Prostate gland (tissue), 2 donors: ENCODE data around the gene VAMP2. TPM values are rescaled to one million over a fixed set of nuclear protein-coding genes. Genes with fewer than 3 reads are reported as not detected.

Source experiments
- DNase-seq: peaks from one replicate; pipeline ENCODE4 v3.0.0-alpha.2; 2019; ENCODE audit warnings: low spot score
- H3K27ac ChIP-seq, 2 donors: fragments of 200-600 bp; sonication (generic); 2 replicates each; pipeline ENCODE4 v1.5.1; 2017 to 2019
- H3K27me3 ChIP-seq: fragments of 200-600 bp; sonication (generic); replicated peaks from 2 replicates; pipeline ENCODE4 v1.5.1; 2019; ENCODE audit not compliant: insufficient read depth
- H3K36me3 ChIP-seq, 2 donors: fragments of 200-600 bp; sonication (generic); 1 replicate in 1 of 2; 2 replicates in 1 of 2; pipeline versions ENCODE4 v1.5.1 to v1.8.1; 2017 to 2019
- H3K4me1 ChIP-seq: fragments of 200-600 bp; sonication (generic); replicated peaks from 2 replicates; pipeline ENCODE4 v1.5.1; 2019
- H3K4me3 ChIP-seq, 2 donors: fragments of 200-600 bp; sonication (generic); 2 replicates each; pipeline ENCODE4 v1.5.1; 2017 to 2019
- H3K9me3 ChIP-seq: fragments of 200-600 bp; sonication (generic); 2 replicates; pipeline ENCODE4 v1.5.1; 2017
- POLR2A ChIP-seq: fragments of 450-650 bp; IDR thresholded peaks from one replicate; pipeline ENCODE4 v1.6.1; 2016; ENCODE audit warnings: antibody characterized with exemption, mild to moderate bottlenecking
- POLR2AphosphoS5 ChIP-seq: sonication (generic); formaldehyde crosslinking; IDR thresholded peaks from one replicate; pipeline ENCODE4 v1.6.1; 2017; ENCODE audit warnings: antibody characterized with exemption
- WGBS: methylation state at CpG from one replicate; pipeline ENCODE4 v1.1.5; 2018; 5-methylcytosine and 5-hydroxymethylcytosine counted together
- intact Hi-C: fragments of 100-400 bp; cut with DNase I; formaldehyde crosslinking; loops from one replicate; pipeline ENCODE4 v1.14.2; 2022
- total RNA-seq, 2 donors: library from RNA; depleted of rRNA; stranded (reverse); fragments of >200 nt; gene quantifications; one replicate each; pipeline ENCODE4 v1.1.0, GENCODE V29; 2016
- TF ChIP-seq, protein P1 (sequence below), 4 experiments: fragments of 200-600 bp in 2 of 4; fragments of 450-650 bp in 2 of 4; sonication (generic) in 2 of 4; IDR thresholded peaks; 1 replicate in 3 of 4; 2 replicates in 1 of 4; pipeline ENCODE4 v1.5.1; 2016 to 2019; ENCODE audit warnings: antibody characterized with exemption in 4 of 4, mild to moderate bottlenecking in 2 of 4, moderate library complexity in 2 of 4

Gene VAMP2
- total RNA-seq, 2 donors from 2014 or later, result 34.2 to 65.2 TPM

DNA sequence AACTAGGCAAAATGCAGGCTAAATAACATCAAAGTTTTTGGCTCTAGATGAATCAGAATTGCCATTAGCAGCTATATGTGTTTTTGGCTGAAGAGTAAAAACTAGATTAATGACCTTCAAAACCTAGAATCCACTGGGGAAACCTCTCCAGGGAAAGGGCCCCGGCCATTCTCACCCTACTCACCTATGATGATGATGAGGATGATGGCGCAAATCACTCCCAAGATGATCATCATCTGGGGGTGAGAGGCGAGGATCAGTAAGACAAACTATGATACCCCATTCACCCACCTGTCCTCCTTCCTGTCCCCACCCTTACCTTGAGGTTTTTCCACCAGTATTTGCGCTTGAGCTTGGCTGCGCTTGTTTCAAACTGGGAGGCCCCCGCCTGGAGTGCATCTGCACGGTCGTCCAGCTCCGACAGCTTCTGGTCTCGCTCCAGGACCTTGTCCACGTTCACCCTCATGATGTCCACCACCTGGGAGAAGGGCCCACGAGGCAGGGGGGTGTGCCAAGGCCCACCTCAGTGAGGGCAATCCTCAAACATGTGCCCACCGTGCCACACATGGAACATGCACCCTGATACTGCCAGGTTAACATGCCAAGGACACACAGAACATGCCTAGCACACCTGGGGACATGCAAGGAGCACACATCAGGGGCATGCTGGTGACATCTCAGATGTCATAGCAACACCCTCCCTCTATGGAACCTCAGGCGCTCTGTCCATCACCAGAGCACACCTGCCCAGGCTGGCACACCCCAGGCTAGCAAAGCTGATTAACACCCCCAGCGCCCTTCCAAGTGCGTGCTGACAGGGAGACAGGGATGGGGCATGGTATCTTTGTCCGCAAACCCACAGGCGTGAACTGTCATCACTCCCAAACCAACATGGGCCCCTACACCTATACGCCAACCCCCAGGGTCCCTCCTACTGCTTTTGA lies 1.2 kb downstream of the VAMP2 start:
- Histone ChIP-seq H3K4me1 (peaks cover 21% of the 10 kb centered on the region), H3K27ac (peak overlapping the region; percentile 100), H3K27me3 (no peaks in the 10 kb centered on the region), H3K9me3 (no peaks in the 10 kb centered on the region), H3K4me3 (peak overlapping the region; percentile 100), H3K36me3 (peaks cover 0 to 8% of the 10 kb centered on the region in 2 donors)
- DNase-seq, result no peak
- TF ChIP-seq POLR2AphosphoS5 (no peak), POLR2A (no peak)
- TF ChIP-seq, protein P1, sequence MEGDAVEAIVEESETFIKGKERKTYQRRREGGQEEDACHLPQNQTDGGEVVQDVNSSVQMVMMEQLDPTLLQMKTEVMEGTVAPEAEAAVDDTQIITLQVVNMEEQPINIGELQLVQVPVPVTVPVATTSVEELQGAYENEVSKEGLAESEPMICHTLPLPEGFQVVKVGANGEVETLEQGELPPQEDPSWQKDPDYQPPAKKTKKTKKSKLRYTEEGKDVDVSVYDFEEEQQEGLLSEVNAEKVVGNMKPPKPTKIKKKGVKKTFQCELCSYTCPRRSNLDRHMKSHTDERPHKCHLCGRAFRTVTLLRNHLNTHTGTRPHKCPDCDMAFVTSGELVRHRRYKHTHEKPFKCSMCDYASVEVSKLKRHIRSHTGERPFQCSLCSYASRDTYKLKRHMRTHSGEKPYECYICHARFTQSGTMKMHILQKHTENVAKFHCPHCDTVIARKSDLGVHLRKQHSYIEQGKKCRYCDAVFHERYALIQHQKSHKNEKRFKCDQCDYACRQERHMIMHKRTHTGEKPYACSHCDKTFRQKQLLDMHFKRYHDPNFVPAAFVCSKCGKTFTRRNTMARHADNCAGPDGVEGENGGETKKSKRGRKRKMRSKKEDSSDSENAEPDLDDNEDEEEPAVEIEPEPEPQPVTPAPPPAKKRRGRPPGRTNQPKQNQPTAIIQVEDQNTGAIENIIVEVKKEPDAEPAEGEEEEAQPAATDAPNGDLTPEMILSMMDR (IDR thresholded peaks at IDR 0.05), result no peak
- WGBS, result 33% methylated on average over 19 of the region's 19 CpGs
- intact Hi-C loops, result no loop called here

DNA sequence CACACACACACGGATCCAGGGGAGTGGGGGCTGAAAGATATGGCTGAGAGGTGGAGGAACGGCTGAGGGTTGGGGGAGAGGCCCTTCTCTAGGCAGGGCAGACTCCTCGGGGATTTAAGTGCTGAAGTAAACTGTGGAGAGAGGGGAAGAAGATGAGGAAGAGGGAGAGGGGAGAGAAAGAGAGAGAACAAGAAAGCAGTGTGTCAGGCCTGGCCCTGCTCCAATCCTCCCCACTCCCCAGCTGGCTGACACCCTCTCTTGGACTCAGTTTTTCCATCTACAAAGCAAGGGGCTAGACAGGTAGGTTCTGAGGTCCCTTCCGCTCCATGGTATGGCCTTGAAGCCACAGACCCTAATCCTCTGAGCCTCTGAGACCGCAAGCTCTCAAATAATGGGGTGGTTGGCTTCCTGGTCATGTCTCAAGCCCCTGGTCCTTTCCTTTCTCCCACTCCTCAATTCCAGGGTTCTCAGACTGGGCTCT lies 2.0 kb downstream of the VAMP2 start:
- Histone ChIP-seq H3K36me3 (peaks cover 0 to 8% of the 10 kb centered on the region in 2 donors), H3K27me3 (no peaks in the 10 kb centered on the region), H3K4me3 (peak overlapping the region in 1 of 2 donors; percentile 100), H3K27ac (peak overlapping the region; percentile 100), H3K4me1 (peaks cover 21% of the 10 kb centered on the region), H3K9me3 (no peaks in the 10 kb centered on the region)
- TF ChIP-seq POLR2A (no peak), POLR2AphosphoS5 (no peak)
- TF ChIP-seq, protein P1 (IDR thresholded peaks at IDR 0.05), result no peak
- intact Hi-C loops, result no loop called here
- WGBS, result 40% methylated on average over 5 of the region's 5 CpGs
- no peak for DNase-seq

DNA sequence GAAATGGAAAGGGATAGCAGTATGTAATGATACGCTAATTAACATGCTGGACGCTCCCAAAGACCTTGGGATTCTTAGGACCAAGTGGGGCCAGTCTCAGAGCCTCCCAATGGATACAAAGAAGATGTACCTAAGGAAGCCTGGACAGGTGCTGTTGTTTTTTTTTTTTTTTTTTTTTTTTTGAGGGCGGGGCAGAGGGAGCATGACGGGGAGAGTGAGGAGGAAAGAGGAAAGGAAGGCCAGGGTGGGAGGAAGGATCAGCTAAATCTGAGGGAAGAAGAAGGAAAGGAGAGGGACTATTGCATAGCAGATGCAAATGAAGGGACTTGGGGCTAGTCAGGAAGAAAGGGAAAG lies 2.5 kb downstream of the VAMP2 start:
- TF ChIP-seq, protein P1 (IDR thresholded peaks at IDR 0.05), result no peak
- TF ChIP-seq POLR2AphosphoS5, result no peak
- no peak for TF ChIP-seq POLR2A
- peaks cover 21% of the 10 kb centered on the region for H3K4me1 ChIP-seq
- no peaks in the 10 kb centered on the region for H3K9me3 ChIP-seq
- no peak overlapping the region for H3K4me3 ChIP-seq
- intact Hi-C loops, result no loop called here
- H3K27ac ChIP-seq, result peak overlapping the region; percentile 100
- 51% methylated on average over 4 of the region's 4 CpGs for WGBS
- H3K27me3 ChIP-seq, result no peaks in the 10 kb centered on the region
- H3K36me3 ChIP-seq, result peaks cover 0 to 8% of the 10 kb centered on the region in 2 donors
- no peak for DNase-seq

DNA sequence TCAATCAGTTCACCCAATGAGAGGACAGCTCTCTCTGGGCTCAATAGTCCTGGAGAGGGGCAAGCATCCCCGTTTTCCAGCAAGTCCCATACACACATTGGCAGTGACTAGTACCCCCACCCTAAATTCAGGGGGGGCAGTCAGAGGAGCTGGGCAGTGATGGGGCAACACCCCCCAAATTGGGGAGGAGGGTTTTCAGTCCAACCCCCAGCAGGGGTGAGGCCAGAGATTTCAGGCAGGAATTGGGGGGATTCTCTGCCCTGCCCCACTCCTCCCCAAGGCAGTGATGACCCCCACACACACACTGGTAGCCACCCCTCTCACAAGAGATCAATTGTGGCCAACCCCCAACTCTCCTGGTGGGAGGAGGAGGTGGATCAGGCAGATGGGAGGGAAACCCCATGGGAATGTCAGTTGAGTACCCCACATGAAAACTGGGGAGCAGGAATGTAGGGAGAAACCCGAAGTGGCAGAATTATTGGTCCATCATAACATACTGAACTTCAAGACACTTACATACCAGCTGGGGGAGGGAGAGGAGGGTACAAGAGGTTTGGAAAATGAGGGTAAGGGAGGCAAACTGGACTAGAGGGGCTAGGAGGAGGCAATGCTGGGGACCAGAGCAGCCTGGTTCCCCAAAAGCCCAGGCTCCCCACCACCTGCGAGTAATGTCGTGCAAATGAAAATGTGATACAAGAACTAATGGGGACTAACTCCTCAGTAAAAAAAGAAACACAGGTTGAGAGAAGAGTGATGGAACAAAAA lies 3.1 kb downstream of the VAMP2 start:
- Histone ChIP-seq H3K4me3 (no peak overlapping the region), H3K9me3 (no peaks in the 10 kb centered on the region), H3K36me3 (peaks cover 0 to 8% of the 10 kb centered on the region in 2 donors), H3K27me3 (no peaks in the 10 kb centered on the region), H3K27ac (peak overlapping the region; percentile 100), H3K4me1 (peaks cover 21% of the 10 kb centered on the region)
- TF ChIP-seq POLR2A, result no peak
- intact Hi-C loops, result loop anchor here (10.0 kb wide), 1 partner anchor 315 kb away; no protein-coding TSS in a partner anchor
- DNase-seq, result no peak
- WGBS, result 74% methylated on average over 4 of the region's 4 CpGs

DNA sequence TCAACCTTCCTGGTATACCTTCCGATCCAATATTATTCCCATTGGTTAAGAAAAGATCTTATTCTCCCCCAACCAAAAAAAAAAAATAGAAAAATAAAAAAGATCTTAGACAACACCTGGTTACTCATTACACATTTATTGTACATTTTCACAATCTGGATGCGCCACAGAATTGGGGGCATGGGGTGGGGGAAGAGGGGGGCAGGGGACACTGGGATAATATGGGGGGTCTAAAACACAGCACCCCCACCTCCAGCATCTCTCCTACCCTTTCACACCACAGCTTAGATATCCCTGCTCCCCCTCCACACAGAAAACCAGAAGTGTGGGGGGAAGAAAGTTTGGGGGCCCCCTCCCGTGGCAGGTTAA lies 3.7 kb downstream of the VAMP2 start:
- Histone ChIP-seq H3K27ac (peak overlapping the region; percentile 100), H3K36me3 (peaks cover 0 to 8% of the 10 kb centered on the region in 2 donors), H3K4me1 (peaks cover 20% of the 10 kb centered on the region), H3K4me3 (no peak overlapping the region), H3K27me3 (no peaks in the 10 kb centered on the region), H3K9me3 (no peaks in the 10 kb centered on the region)
- no peak for DNase-seq
- TF ChIP-seq, protein P1 (IDR thresholded peaks at IDR 0.05), result peak in 1 of 4 experiments; percentile 5
- TF ChIP-seq POLR2A (no peak), POLR2AphosphoS5 (no peak)
- intact Hi-C loops, result loop anchor here (10.0 kb wide), 1 partner anchor 314 kb away; no protein-coding TSS in a partner anchor
- WGBS, result 56% methylated on average over 3 of the region's 3 CpGs
